K562 (cell line): ENCODE results near the gene PRICKLE4. TPM values are rescaled to one million over a fixed set of nuclear protein-coding genes. Genes with fewer than 3 reads are reported as not detected.

Experiments
- ATAC-seq: fragments of 200-7000 bp; cut with Tn5 transposase; 3 replicates; pipeline ENCODE4 v1.9.1; 2020; ENCODE audit warnings: moderate library complexity
- BruUV-seq: library from RNA; stranded (reverse); fragments of 400-500 nt; replicated peaks from 2 replicates; lab custom pipeline; 2021; lab: Mats Ljungman, UMichigan
- CTCF ChIA-PET: fragments of 300-600 bp; formaldehyde crosslinking; extraction: SDS; loops from one replicate; lab custom pipeline; 2021; ENCODE audit warnings: low intra/inter-chr PET ratio; lab: Yijun Ruan, JAX
- POLR2A ChIA-PET: fragments of 300-600, 350-650 bp; sonication (Branson Sonifier 250); formaldehyde crosslinking; extraction: SDS; loops from one replicate; lab custom pipeline; 2021; ENCODE audit warnings: antibody characterized with exemption, inconsistent platforms; lab: Yijun Ruan, JAX
- DNase-seq, 4 experiments: peaks; one replicate each; pipeline versions ENCODE4 v3.0.0 to v3.0.0-alpha.2; 2011 to 2018; ENCODE audit warnings: low spot score in 3 of 4, mixed read lengths in 3 of 4; ENCODE audit errors: extremely low read depth in 1 of 4
- FAIRE-seq: peaks from 2 replicates; lab custom pipeline; 2011; peaks lifted over from hg19 to GRCh38; lab: Jason Lieb, UNC
- H2AFZ ChIP-seq: 2 replicates; pipeline ENCODE4 v1.6.0; 2011; ENCODE audit warnings: low read depth, low read length, control low read depth, inconsistent platforms
- H3K27ac ChIP-seq: fragments of 200-600 bp; 3 replicates; pipeline ENCODE4 v1.8.0; 2011; ENCODE audit warnings: low read depth, mild to moderate bottlenecking, control low read depth, inconsistent platforms, low read length, moderate library complexity, mixed read lengths; ENCODE audit errors: extremely low read depth
- H3K27me3 ChIP-seq, 2 experiments: fragments of 300-600 bp in 1 of 2; 2 replicates in 1 of 2; 3 replicates in 1 of 2; pipeline versions ENCODE4 v1.6.0 to v1.8.0; 2011; ENCODE audit warnings: inconsistent platforms in 2 of 2, low read length in 2 of 2, mild to moderate bottlenecking in 1 of 2, mixed read lengths in 1 of 2, moderate library complexity in 1 of 2; ENCODE audit not compliant: control insufficient read depth in 2 of 2, insufficient read depth in 2 of 2
- H3K36me3 ChIP-seq: fragments of 300-600 bp; 3 replicates; pipeline ENCODE4 v1.8.0; 2011; ENCODE audit warnings: mild to moderate bottlenecking, low read length, inconsistent platforms; ENCODE audit not compliant: control insufficient read depth, insufficient read depth
- H3K4me1 ChIP-seq, 2 experiments: fragments of 200-600 bp in 1 of 2; replicated peaks in 1 of 2; 2 replicates in 1 of 2; 3 replicates in 1 of 2; pipeline versions ENCODE4 v1.5.1 to v1.8.0; 2011; ENCODE audit warnings: inconsistent platforms in 2 of 2, low read length in 2 of 2, mild to moderate bottlenecking in 1 of 2, mixed read lengths in 1 of 2, moderate library complexity in 1 of 2; ENCODE audit not compliant: control insufficient read depth in 2 of 2, insufficient read depth in 2 of 2
- H3K4me2 ChIP-seq: 2 replicates; pipeline ENCODE4 v1.6.1; 2011; ENCODE audit warnings: low read length, control low read depth, inconsistent platforms, mixed read lengths; ENCODE audit not compliant: insufficient read depth
- H3K4me3 ChIP-seq: fragments of 200-600 bp; sonication (generic), shearing (Covaris generic); 2 replicates; pipeline ENCODE4 v1.5.1; 2016; ENCODE audit warnings: control low read depth, inconsistent platforms
- H3K79me2 ChIP-seq: fragments of 200-600 bp; 3 replicates; pipeline ENCODE4 v1.8.0; 2011; ENCODE audit warnings: low read length, inconsistent platforms; ENCODE audit not compliant: control insufficient read depth, insufficient read depth
- H3K9ac ChIP-seq, 2 experiments: 2 replicates each; pipeline versions ENCODE4 v1.6.0 to v1.6.1; 2011; ENCODE audit warnings: low read depth in 2 of 2, low read length in 2 of 2, control low read depth in 1 of 2, inconsistent platforms in 1 of 2, mild to moderate bottlenecking in 1 of 2, mixed read lengths in 1 of 2; ENCODE audit not compliant: insufficient read depth in 1 of 2
- H3K9me1 ChIP-seq: one replicate; pipeline ENCODE4 v1.6.0; 2011; ENCODE audit warnings: inconsistent platforms, mild to moderate bottlenecking, low read length, moderate library complexity; ENCODE audit not compliant: control insufficient read depth, insufficient read depth
- H3K9me3 ChIP-seq: replicated peaks from 2 replicates; pipeline ENCODE4 v1.5.1; 2011; ENCODE audit warnings: low read depth, low read length, inconsistent platforms; ENCODE audit not compliant: control insufficient read depth, insufficient read depth
- H4K20me1 ChIP-seq: replicated peaks from 2 replicates; pipeline ENCODE4 v1.6.1; 2011; ENCODE audit warnings: low read length, inconsistent platforms, mixed read lengths; ENCODE audit not compliant: control insufficient read depth, insufficient read depth
- C11orf30 ChIP-seq: fragments of 450-650 bp; IDR thresholded peaks from 2 replicates; pipeline ENCODE4 v1.6.1; 2016; ENCODE audit warnings: low read depth, mild to moderate bottlenecking
- CHD4 ChIP-seq: fragments of 200-600 bp; sonication (generic); IDR thresholded peaks from 3 replicates; pipeline ENCODE4 v1.6.1; 2012; ENCODE audit warnings: low read depth, mild to moderate bottlenecking, mixed read lengths, low read length, inconsistent platforms; ENCODE audit not compliant: insufficient read depth, insufficient replicate concordance, poor library complexity, severe bottlenecking
- MAFF ChIP-seq: IDR thresholded peaks from 2 replicates; pipeline ENCODE4 v1.6.1; 2012; ENCODE audit warnings: low read length, improper control_type of control experiment
- MAFG ChIP-seq: fragments of 450-650 bp; conservative IDR thresholded peaks from 2 replicates; pipeline ENCODE4 v1.6.1; 2016; ENCODE audit warnings: missing genetic modification characterization, missing compliant biosample characterization
- MAFK ChIP-seq: IDR thresholded peaks from 2 replicates; pipeline ENCODE4 v1.6.1; 2011; ENCODE audit warnings: low read length, improper control_type of control experiment
- NCOA6 ChIP-seq: fragments of 450-650 bp; IDR thresholded peaks from 2 replicates; pipeline ENCODE4 v1.6.1; 2017; ENCODE audit warnings: mild to moderate bottlenecking
- POLR3A ChIP-seq: IDR thresholded peaks from 2 replicates; pipeline ENCODE4 v1.6.1; 2011; ENCODE audit warnings: borderline replicate concordance, mild to moderate bottlenecking, moderate library complexity; ENCODE audit not compliant: insufficient read length, insufficient read depth; ENCODE audit errors: extremely low read depth
- SMARCA4 ChIP-seq: fragments of 450-650 bp; IDR thresholded peaks from 2 replicates; pipeline ENCODE4 v1.6.1; 2016
- TFAM ChIP-seq: fragments of 250-450 bp; sonication (Bioruptor Pico); conservative IDR thresholded peaks from 2 replicates; pipeline ENCODE4 v1.5.0; 2021; ENCODE audit warnings: mild to moderate bottlenecking, moderate library complexity
- ZNF24 ChIP-seq: fragments of 450-650 bp; IDR thresholded peaks from 2 replicates; pipeline ENCODE4 v1.6.1; 2016
- ZNF316 ChIP-seq: fragments of 450-650 bp; IDR thresholded peaks from 2 replicates; pipeline ENCODE4 v1.6.1; 2016
- WGBS: fragments of 100-300 bp; shearing (Covaris generic); methylation state at CpG from one replicate; pipeline ENCODE4 v1.1.6; 2016; ENCODE audit warnings: low coverage, mixed read lengths; ENCODE audit not compliant: insufficient coverage; ENCODE audit errors: missing lambda C conversion rate; 5-methylcytosine and 5-hydroxymethylcytosine counted together
- in situ Hi-C: fragments of 300-500 bp; cut with MboI; formaldehyde crosslinking; loops from 4 replicates; pipeline ENCODE4 v1.15.0; 2018; ENCODE audit warnings: inconsistent platforms, mixed read lengths
- intact Hi-C: fragments of 100-400 bp; cut with micrococcal nuclease; formaldehyde crosslinking; loops from 2 replicates; pipeline ENCODE4 v1.14.2; 2022
- polyA plus RNA-seq, 8 experiments: library from polyadenylated mRNA; depleted of rRNA in 4 of 8; stranded (reverse) in 5 of 8; unstranded in 3 of 8; fragments of >200 nt; fragmentation: Nextera tagmentation in 2 of 8; fragmentation: Illumina TruSeq in 1 of 8; extraction: Ambion mirVana in 2 of 8; extraction: Trizol in 1 of 8; gene quantifications; 2 replicates each; pipeline versions ENCODE4 v1.2.1 to v1.2.3, GENCODE V29; 2011 to 2014; ENCODE audit warnings: inconsistent platforms in 1 of 8, missing spikeins in 1 of 8
- total RNA-seq, 7 experiments: library from RNA; depleted of rRNA in 6 of 7; stranded (reverse); fragments of >200 nt in 6 of 7; fragmentation: Illumina TruSeq in 2 of 7; extraction: Trizol in 2 of 7; gene quantifications; 2 replicates each; pipeline versions ENCODE4 v1.2.1 to v1.2.3, GENCODE V29; 2011 to 2021; ENCODE audit warnings: low replicate concordance in 1 of 7
- TF ChIP-seq, protein P1 (sequence below): fragments of 250-450 bp; sonication (Bioruptor Pico); IDR thresholded peaks from 2 replicates; pipeline ENCODE4 v1.8.0; 2021; ENCODE audit warnings: mild to moderate bottlenecking, moderate library complexity
- TF ChIP-seq, protein P2 (sequence below): sonication (generic); formaldehyde crosslinking; IDR thresholded peaks from 2 replicates; pipeline ENCODE4 v1.8.1; 2023; ENCODE audit warnings: mild to moderate bottlenecking, missing genetic modification reagents

The PRICKLE4 gene
- total and polyA plus RNA-seq, 9 of the 15 experiments (the other 6 are each of a cell fraction or from before 2014, with no cell fraction given): 0.20 to 0.32 (median 0.27) TPM; not detected in 6

DNA sequence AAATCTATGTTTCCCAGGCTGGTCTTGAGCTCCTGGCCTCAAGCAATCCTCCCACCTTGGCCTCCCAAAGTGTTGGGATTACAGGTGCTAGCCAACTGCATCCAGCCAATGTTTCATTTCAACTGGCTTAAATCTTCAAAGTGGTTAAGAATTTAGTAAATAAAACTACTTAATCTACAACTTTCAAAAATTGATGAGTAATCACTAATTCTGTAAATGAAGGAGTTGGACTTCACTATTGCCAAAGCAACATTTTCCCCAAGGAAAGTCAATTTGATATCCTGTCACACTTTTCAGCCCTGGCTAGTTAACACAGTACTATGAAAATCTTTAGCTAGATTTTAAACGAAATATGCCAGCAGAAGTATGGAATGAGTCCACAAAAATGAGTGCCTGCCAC, 10.7 kb downstream of the PRICKLE4 start:
- H3K27me3 ChIP-seq: no peaks in the 10 kb centered on the region
- H3K4me2 ChIP-seq: no peak overlapping the region
- no peaks in the 10 kb centered on the region for H3K9me1 ChIP-seq
- intact Hi-C loops (no loop called here), in situ Hi-C loops (no loop called here)
- H3K4me3 ChIP-seq: no peak overlapping the region
- H3K27ac ChIP-seq: no peak overlapping the region
- BruUV-seq: no TSS peak
- ATAC-seq (no peak), DNase-seq (no peak), FAIRE-seq (no peak)
- H3K9me3 ChIP-seq: no peaks in the 10 kb centered on the region
- H3K36me3 ChIP-seq: peaks cover 53% of the 10 kb centered on the region
- 40% methylated on average over 1 of the region's 1 CpG for WGBS
- H2AFZ ChIP-seq: no peak overlapping the region
- peaks cover 5% of the 10 kb centered on the region; the same call in 1 of the 2 replicates for H4K20me1 ChIP-seq
- TF ChIP-seq ZNF24 (peak; percentile 51; the same call in 1 of the 2 replicates), NCOA6 (0 out of 2 replicates have a peak, but pooled peaks have one; percentile 11), MAFG (tag) (peak; percentile 93), ZNF316 (peak; percentile 98), MAFK (peak; percentile 94), C11orf30 (peak; percentile 93), TFAM (CRISPR knock-in tag) (no peak), POLR3A (no peak), SMARCA4 (no peak), MAFF (peak; percentile 92), CHD4 (no peak)
- TF ChIP-seq, protein P1, sequence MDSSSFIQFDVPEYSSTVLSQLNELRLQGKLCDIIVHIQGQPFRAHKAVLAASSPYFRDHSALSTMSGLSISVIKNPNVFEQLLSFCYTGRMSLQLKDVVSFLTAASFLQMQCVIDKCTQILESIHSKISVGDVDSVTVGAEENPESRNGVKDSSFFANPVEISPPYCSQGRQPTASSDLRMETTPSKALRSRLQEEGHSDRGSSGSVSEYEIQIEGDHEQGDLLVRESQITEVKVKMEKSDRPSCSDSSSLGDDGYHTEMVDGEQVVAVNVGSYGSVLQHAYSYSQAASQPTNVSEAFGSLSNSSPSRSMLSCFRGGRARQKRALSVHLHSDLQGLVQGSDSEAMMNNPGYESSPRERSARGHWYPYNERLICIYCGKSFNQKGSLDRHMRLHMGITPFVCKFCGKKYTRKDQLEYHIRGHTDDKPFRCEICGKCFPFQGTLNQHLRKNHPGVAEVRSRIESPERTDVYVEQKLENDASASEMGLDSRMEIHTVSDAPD (CRISPR knock-in tag): no peak
- TF ChIP-seq, protein P2, sequence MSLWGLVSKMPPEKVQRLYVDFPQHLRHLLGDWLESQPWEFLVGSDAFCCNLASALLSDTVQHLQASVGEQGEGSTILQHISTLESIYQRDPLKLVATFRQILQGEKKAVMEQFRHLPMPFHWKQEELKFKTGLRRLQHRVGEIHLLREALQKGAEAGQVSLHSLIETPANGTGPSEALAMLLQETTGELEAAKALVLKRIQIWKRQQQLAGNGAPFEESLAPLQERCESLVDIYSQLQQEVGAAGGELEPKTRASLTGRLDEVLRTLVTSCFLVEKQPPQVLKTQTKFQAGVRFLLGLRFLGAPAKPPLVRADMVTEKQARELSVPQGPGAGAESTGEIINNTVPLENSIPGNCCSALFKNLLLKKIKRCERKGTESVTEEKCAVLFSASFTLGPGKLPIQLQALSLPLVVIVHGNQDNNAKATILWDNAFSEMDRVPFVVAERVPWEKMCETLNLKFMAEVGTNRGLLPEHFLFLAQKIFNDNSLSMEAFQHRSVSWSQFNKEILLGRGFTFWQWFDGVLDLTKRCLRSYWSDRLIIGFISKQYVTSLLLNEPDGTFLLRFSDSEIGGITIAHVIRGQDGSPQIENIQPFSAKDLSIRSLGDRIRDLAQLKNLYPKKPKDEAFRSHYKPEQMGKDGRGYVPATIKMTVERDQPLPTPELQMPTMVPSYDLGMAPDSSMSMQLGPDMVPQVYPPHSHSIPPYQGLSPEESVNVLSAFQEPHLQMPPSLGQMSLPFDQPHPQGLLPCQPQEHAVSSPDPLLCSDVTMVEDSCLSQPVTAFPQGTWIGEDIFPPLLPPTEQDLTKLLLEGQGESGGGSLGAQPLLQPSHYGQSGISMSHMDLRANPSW (CRISPR knock-in tag): no peak
- peaks cover 12 to 14% of the 10 kb centered on the region in 2 experiments for H3K4me1 ChIP-seq
- no peak overlapping the region for H3K9ac ChIP-seq
- peaks cover 43% of the 10 kb centered on the region for H3K79me2 ChIP-seq
- CTCF ChIA-PET: interaction anchor here (0.7 kb wide), 1 partner anchor 928 kb away, joined by 3 read pairs; no protein-coding TSS in a partner anchor
- POLR2A ChIA-PET: interaction anchor here (0.5 to 7.1 kb wide), 5 partner anchors 9 to 367 kb away, joined by 3 to 37 read pairs (median 4); no protein-coding TSS in a partner anchor
